IMR-90 (cell line): ENCODE data around the gene UTRN.

Experiments used
- CEBPB ChIP-seq: IDR thresholded peaks from 2 replicates; pipeline ENCODE4 v1.6.1; 2012; ENCODE audit warnings: low read depth, low read length, improper control_type of control experiment
- FOS ChIP-seq: fragments of 150-350 bp; IDR thresholded peaks from 2 replicates; pipeline ENCODE4 v1.6.1; 2016; ENCODE audit warnings: low read depth, low read length
- MAFK ChIP-seq: IDR thresholded peaks from 2 replicates; pipeline ENCODE4 v1.6.1; 2012; ENCODE audit warnings: low read depth, low read length, improper control_type of control experiment
- MAZ ChIP-seq: IDR thresholded peaks from 2 replicates; pipeline ENCODE4 v1.6.1; 2012; ENCODE audit warnings: low read depth, mild to moderate bottlenecking, low read length, improper control_type of control experiment, moderate library complexity, borderline replicate concordance
- MXI1 ChIP-seq: IDR thresholded peaks from 2 replicates; pipeline ENCODE4 v1.6.1; 2012; ENCODE audit warnings: low read depth, mild to moderate bottlenecking, low read length, moderate library complexity, borderline replicate concordance
- NFE2L2 ChIP-seq: fragments of 150-350 bp; IDR thresholded peaks from 2 replicates; pipeline ENCODE4 v1.6.1; 2016; ENCODE audit warnings: low read depth, mild to moderate bottlenecking, low read length
- POLR2A ChIP-seq: IDR thresholded peaks from 2 replicates; pipeline ENCODE4 v1.6.1; 2012; ENCODE audit warnings: mild to moderate bottlenecking, low read depth, low read length
- RAD21 ChIP-seq: IDR thresholded peaks from 2 replicates; pipeline ENCODE4 v1.6.1; 2012; ENCODE audit warnings: low read length, improper control_type of control experiment
- RCOR1 ChIP-seq: IDR thresholded peaks from 2 replicates; pipeline ENCODE4 v1.6.1; 2012; ENCODE audit warnings: mild to moderate bottlenecking, low read length, improper control_type of control experiment; ENCODE audit not compliant: insufficient replicate concordance
- SMC3 ChIP-seq: fragments of 150-350 bp; IDR thresholded peaks from 2 replicates; pipeline ENCODE4 v1.6.1; 2016; ENCODE audit warnings: low read depth, mild to moderate bottlenecking, antibody characterized with exemption, low read length, moderate library complexity
- TF ChIP-seq, protein P1 (sequence below): conservative IDR thresholded peaks from 2 replicates; pipeline ENCODE4 v1.5.1; 2012; ENCODE audit warnings: mild to moderate bottlenecking, low read depth, low read length, improper control_type of control experiment
- TF ChIP-seq, protein P2 (sequence below): fragments of 150-350 bp; IDR thresholded peaks from 2 replicates; pipeline ENCODE4 v1.6.1; 2017; ENCODE audit warnings: mild to moderate bottlenecking, antibody characterized with exemption, low read length, low read depth

DNA sequence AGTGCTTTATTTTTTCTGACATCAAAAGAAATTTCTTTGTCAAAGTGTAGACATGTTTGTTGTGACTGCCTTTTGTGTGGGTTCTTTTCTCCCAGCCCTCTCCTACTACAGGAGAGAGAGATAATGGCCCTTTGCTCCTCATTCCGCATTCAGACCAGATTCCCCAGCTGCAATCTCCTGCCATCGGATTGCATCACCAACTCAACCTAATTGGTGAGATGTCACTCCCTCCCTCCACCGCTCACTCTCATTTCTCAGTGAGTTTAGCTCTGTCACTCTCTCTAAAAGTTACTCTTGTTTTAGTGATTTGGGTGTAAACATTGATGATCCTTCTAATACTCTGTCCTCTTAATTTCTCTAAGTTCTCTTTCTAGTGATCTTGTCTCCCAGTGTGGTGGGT is 22.7 kb downstream of the UTRN start:
- TF ChIP-seq, protein P1, sequence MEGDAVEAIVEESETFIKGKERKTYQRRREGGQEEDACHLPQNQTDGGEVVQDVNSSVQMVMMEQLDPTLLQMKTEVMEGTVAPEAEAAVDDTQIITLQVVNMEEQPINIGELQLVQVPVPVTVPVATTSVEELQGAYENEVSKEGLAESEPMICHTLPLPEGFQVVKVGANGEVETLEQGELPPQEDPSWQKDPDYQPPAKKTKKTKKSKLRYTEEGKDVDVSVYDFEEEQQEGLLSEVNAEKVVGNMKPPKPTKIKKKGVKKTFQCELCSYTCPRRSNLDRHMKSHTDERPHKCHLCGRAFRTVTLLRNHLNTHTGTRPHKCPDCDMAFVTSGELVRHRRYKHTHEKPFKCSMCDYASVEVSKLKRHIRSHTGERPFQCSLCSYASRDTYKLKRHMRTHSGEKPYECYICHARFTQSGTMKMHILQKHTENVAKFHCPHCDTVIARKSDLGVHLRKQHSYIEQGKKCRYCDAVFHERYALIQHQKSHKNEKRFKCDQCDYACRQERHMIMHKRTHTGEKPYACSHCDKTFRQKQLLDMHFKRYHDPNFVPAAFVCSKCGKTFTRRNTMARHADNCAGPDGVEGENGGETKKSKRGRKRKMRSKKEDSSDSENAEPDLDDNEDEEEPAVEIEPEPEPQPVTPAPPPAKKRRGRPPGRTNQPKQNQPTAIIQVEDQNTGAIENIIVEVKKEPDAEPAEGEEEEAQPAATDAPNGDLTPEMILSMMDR = no peak
- TF ChIP-seq RAD21 (no peak), POLR2A (no peak), MAZ (no peak), MAFK (no peak), RCOR1 (no peak), SMC3 (no peak), FOS (no peak), MXI1 (no peak), CEBPB (peak; percentile 53; the same call in 1 of the 2 replicates), NFE2L2 (no peak)
- TF ChIP-seq, protein P2, sequence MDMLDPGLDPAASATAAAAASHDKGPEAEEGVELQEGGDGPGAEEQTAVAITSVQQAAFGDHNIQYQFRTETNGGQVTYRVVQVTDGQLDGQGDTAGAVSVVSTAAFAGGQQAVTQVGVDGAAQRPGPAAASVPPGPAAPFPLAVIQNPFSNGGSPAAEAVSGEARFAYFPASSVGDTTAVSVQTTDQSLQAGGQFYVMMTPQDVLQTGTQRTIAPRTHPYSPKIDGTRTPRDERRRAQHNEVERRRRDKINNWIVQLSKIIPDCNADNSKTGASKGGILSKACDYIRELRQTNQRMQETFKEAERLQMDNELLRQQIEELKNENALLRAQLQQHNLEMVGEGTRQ = no peak
